NCI-H1417 (cell line): Measurements from ENCODE around the gene DRP2.
"Not testable (repeated sequence)": the region's sequence is repeated elsewhere in the genome, so short reads cannot be mapped to it uniquely, and the experiment has no call there.

Experiments used
- DNase-seq, 3 experiments: peaks; one replicate each; lab custom pipeline; 2025; lab: John Stamatoyannopoulos, UW

DRP2 gene

GRCh38 chrX:101232316-101232715 lies 12.7 kb downstream of the DRP2 start:
- no peak for DNase-seq

- DNase-seq: no peak
Observed at GRCh38 chrX:101237041-101237440, 17.5 kb downstream of the DRP2 start.

- DNase-seq: no peak
Observed at GRCh38 chrX:101241531-101241930, 21.9 kb downstream of the DRP2 start.

DNA sequence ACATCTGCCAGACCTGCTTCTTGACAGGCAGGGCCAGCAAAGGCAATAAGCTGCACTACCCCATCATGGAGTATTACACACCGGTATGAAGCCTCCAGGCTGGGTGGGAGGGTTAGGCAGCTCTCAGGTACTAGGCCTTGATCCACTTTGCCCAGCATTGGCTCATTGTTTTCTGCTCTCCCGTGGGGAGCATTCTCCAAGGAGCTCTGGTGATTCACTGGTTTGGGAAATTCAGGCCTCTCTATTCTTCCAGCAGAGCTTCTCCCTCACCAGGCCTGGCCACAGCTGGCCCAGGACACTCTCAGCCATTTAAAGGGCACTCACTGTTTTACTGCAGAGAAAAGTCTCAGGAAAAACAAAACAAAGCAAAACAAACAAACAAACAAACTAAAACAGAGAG lies 33.0 kb downstream of the DRP2 start:
- no peak for DNase-seq

- no peak for DNase-seq
Observed at GRCh38 chrX:101257448-101258258, 38.1 kb downstream of the DRP2 start.

GRCh38 chrX:101258259-101258581 lies 38.6 kb downstream of the DRP2 start:
- DNase-seq: no peak

GRCh38 chrX:101260435-101260834 lies 40.8 kb downstream of the DRP2 start:
- peak in 1 of 3 experiments; percentile 5 for DNase-seq

DNA sequence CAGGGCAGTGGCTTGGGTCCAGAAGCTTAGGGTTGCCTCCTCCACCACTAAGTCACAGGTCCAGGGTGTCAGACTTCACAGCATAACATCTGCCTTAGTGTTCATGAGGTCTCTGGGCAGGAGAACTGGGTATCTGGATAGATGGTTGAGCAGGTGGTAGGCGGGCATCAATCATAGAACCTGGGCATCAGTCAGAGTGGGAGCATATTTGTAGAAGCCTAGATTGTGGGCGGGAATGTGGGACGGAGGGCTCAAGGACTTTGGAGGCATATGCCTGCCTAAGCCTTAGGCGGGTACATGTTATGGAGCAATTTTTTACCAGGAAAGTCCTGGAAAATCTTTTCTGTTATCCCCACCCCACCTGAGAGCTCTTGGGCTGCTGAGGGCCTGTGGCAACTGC lies 43.0 kb downstream of the DRP2 start:
- no peak for DNase-seq

- DNase-seq: no peak
Observed at GRCh38 chrX:101263766-101264165, 44.2 kb downstream of the DRP2 start.

GRCh38 chrX:101265869-101266428 lies 46.4 kb downstream of the DRP2 start:
- DNase-seq: peak in 1 of 3 experiments; percentile 35

GRCh38 chrX:101274198-101274597 lies 54.6 kb downstream of the DRP2 start:
- no peak for DNase-seq

- no peak for DNase-seq
Observed at GRCh38 chrX:101276238-101276637, 56.7 kb downstream of the DRP2 start.

GRCh38 chrX:101287402-101287801 lies 67.8 kb downstream of the DRP2 start:
- peak; percentile 15 to 75 (median 35) for DNase-seq

GRCh38 chrX:101290957-101291603 lies 71.5 kb downstream of the DRP2 start, which contains the start of gene TAF7L:
Gene TAF7L, minus strand, starts transcription at chrX:101291334. Its CDS starts 3,791 bp downstream, at chrX:101287543.
- DNase-seq: peak in 2 of 3 experiments; percentile 58 to 60

DNA sequence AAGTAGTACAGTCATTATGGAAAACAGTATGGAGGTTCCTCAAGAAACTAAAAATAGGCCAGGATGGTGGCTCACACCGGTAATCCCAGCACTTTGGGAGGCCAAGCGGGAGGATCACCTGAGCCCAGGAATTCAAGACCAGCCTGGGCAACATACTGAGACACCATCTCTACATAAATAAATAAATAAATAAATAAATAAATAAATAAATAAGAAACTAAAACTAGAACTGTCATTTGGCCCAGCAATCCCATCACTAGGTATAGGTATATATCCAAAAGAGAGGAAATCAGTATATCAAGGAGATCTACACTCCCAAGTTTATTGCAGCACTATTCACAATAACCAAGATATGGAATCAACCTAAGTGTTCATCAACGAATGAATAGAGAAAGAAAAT lies 76.0 kb downstream of the DRP2 start:
- not testable (repeated sequence) for DNase-seq

DNA sequence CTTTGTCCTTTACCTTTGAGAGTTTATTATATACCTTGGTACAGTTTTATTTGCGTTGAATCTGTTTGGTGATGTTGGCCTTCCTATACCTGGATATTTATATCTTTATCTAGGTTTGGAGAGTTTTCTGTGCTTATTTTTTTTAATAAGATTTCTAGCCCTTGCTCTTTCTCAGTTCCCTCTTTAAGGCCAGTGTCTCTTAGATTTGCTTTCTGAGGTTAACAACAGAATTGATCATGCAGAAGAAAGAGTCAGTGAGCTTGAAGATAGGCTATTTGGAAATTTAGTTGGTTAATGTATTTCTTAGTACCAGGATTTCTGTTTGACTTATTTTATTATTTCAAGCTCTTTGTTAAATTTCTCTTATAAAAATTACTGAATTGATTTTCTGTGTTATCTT lies 84.2 kb downstream of the DRP2 start:
- DNase-seq: no peak
